HepG2 (cell line): Measurements from ENCODE around the gene SAMD10. TPM values are rescaled to one million over a fixed set of nuclear protein-coding genes. Genes with fewer than 3 reads are reported as not detected.
A peak's percentile ranks its signal among the peaks of the same experiment; 100 is the strongest.

Experiments used
- CENPX ChIP-seq: sonication (generic); formaldehyde crosslinking; IDR thresholded peaks from 2 replicates; pipeline ENCODE4 v1.9.0; 2021; ENCODE audit warnings: mild to moderate bottlenecking, missing genetic modification reagents, moderate library complexity
- DPF2 ChIP-seq: sonication (generic); formaldehyde crosslinking; IDR thresholded peaks from 2 replicates; pipeline ENCODE4 v1.4.0; 2020; ENCODE audit warnings: mild to moderate bottlenecking, low read depth, missing genetic modification reagents, borderline replicate concordance
- FOXP1 ChIP-seq, 2 experiments: fragments of 450-650 bp in 1 of 2; IDR thresholded peaks; 2 replicates each; pipeline ENCODE4 v1.6.1; 2017 to 2018; ENCODE audit warnings: antibody characterized with exemption in 1 of 2
- GMEB1 ChIP-seq: sonication (generic); formaldehyde crosslinking; IDR thresholded peaks from 2 replicates; pipeline ENCODE4 v1.5.1; 2020; ENCODE audit warnings: missing genetic modification reagents, mild to moderate bottlenecking, borderline replicate concordance
- GTF2F1 ChIP-seq: fragments of 150-350 bp; IDR thresholded peaks from 2 replicates; pipeline ENCODE4 v1.6.1; 2014; ENCODE audit warnings: low read length
- IRF1 ChIP-seq: sonication (generic); formaldehyde crosslinking; IDR thresholded peaks from 2 replicates; pipeline ENCODE4 v1.4.0; 2020; ENCODE audit warnings: low read depth, mild to moderate bottlenecking, missing genetic modification reagents
- RFXANK ChIP-seq: IDR thresholded peaks from 2 replicates; pipeline ENCODE4 v1.6.1; 2016
- RORA ChIP-seq: sonication (generic); formaldehyde crosslinking; IDR thresholded peaks from 2 replicates; pipeline ENCODE4 v1.5.0; 2020; ENCODE audit warnings: mild to moderate bottlenecking, missing genetic modification reagents, moderate library complexity
- SCMH1 ChIP-seq: sonication (generic); formaldehyde crosslinking; IDR thresholded peaks from 2 replicates; pipeline ENCODE4 v1.9.0; 2021; ENCODE audit warnings: missing genetic modification reagents, mild to moderate bottlenecking, borderline replicate concordance
- SMARCC2 ChIP-seq: fragments of 450-650 bp; IDR thresholded peaks from 2 replicates; pipeline ENCODE4 v1.6.1; 2017; ENCODE audit warnings: antibody characterized with exemption, mild to moderate bottlenecking
- SP4 ChIP-seq: sonication (generic); formaldehyde crosslinking; IDR thresholded peaks from 2 replicates; pipeline ENCODE4 v1.8.1; 2023; ENCODE audit warnings: mild to moderate bottlenecking, missing genetic modification reagents
- TBX2 ChIP-seq: sonication (generic); formaldehyde crosslinking; IDR thresholded peaks from 2 replicates; pipeline ENCODE4 v1.5.0; 2020; ENCODE audit warnings: missing genetic modification reagents, mild to moderate bottlenecking, borderline replicate concordance
- ZNF17 ChIP-seq: sonication (generic); formaldehyde crosslinking; IDR thresholded peaks from 2 replicates; pipeline ENCODE4 v1.5.0; 2020; ENCODE audit warnings: mild to moderate bottlenecking, missing genetic modification reagents
- ZNF724P ChIP-seq: sonication (generic); formaldehyde crosslinking; IDR thresholded peaks from 2 replicates; pipeline ENCODE4 v1.8.0; 2022; ENCODE audit warnings: missing genetic modification reagents, borderline replicate concordance
- ZNF839 ChIP-seq: sonication (generic); formaldehyde crosslinking; IDR thresholded peaks from 2 replicates; pipeline ENCODE4 v1.4.0; 2020; ENCODE audit warnings: missing genetic modification reagents, mild to moderate bottlenecking, borderline replicate concordance
- ZSCAN30 ChIP-seq: sonication (generic); formaldehyde crosslinking; IDR thresholded peaks from 2 replicates; pipeline ENCODE4 v1.5.0; 2020; ENCODE audit warnings: mild to moderate bottlenecking, missing genetic modification reagents
- ZSCAN31 ChIP-seq: sonication (generic); formaldehyde crosslinking; IDR thresholded peaks from 2 replicates; pipeline ENCODE4 v1.5.0; 2020; ENCODE audit warnings: low read depth, mild to moderate bottlenecking, missing genetic modification reagents
- polyA plus RNA-seq, 8 experiments: library from polyadenylated mRNA; depleted of rRNA in 3 of 8; stranded (reverse) in 7 of 8; unstranded in 1 of 8; fragments of >200 nt; fragmentation: Illumina TruSeq in 4 of 8; extraction: Trizol in 4 of 8; gene quantifications; 2 replicates each; pipeline versions ENCODE4 v1.2.1 to v1.2.3, GENCODE V29; 2011 to 2016; ENCODE audit warnings: low read depth in 4 of 8, missing spikeins in 1 of 8, mixed read lengths in 1 of 8; ENCODE audit not compliant: insufficient read depth in 1 of 8
- total RNA-seq, 5 experiments: library from RNA; depleted of rRNA; stranded (reverse); fragments of >200 nt; fragmentation: Illumina TruSeq; extraction: Trizol; gene quantifications; 2 replicates each; pipeline ENCODE4 v1.2.3, GENCODE V29; 2016; ENCODE audit warnings: low read depth in 1 of 5
- TF ChIP-seq, protein P1 (sequence below): sonication (generic); formaldehyde crosslinking; IDR thresholded peaks from 2 replicates; pipeline ENCODE4 v1.8.0; 2022; ENCODE audit warnings: mild to moderate bottlenecking, missing genetic modification reagents; ENCODE audit not compliant: insufficient replicate concordance
- TF ChIP-seq, protein P2 (sequence below): IDR thresholded peaks from 2 replicates; pipeline ENCODE4 v1.6.1; 2016; ENCODE audit warnings: low read depth, missing genetic modification reagents, missing compliant biosample characterization

Gene SAMD10
- total and polyA plus RNA-seq, 2 of the 13 experiments (the other 11 are each of a cell fraction or from before 2014, with no cell fraction given) = 6.1 to 11.0 TPM

DNA sequence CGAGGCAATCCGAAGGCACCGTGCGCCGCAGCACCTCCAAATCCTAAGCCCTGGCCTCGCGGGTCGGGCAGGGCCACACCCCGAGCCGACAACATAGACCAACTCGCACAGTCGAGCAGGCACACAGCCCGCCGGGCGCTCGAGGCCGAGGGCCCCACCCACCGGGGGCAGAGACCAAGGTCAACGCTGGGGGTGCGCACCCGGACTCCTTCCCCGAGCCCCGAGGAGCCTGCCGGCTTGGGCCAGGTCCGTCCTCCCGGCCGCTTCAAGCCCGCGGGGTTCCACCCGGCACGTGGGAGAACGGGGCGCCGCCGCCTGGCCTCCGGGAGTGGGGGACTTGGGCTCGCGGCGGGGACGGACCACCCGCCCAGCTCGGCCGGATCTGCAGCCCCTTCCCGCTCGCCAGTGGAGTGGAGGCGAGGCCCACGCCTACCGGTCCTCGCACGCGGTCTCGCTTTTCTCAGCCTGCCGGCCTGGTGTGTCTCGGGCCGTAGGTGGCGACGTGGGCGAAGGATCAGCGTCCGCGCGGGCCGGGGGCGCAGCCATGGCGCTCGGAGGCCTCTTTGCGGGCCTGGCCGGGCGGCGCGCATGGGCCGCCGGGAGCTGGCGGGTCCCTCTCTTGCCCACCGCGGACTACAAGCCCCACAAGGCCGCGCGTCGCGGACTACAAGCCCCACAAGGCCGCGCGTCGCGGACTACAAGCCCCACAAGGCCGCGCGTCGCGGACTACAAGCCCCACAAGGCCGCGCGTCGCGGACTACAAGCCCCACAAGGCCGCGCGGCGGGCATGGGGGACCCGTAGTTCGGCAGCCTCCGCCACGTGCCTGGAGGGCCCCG, 23.4 kb downstream of the SAMD10 start, which contains the start of gene UCKL1 (continued):
- TF ChIP-seq, protein P1, sequence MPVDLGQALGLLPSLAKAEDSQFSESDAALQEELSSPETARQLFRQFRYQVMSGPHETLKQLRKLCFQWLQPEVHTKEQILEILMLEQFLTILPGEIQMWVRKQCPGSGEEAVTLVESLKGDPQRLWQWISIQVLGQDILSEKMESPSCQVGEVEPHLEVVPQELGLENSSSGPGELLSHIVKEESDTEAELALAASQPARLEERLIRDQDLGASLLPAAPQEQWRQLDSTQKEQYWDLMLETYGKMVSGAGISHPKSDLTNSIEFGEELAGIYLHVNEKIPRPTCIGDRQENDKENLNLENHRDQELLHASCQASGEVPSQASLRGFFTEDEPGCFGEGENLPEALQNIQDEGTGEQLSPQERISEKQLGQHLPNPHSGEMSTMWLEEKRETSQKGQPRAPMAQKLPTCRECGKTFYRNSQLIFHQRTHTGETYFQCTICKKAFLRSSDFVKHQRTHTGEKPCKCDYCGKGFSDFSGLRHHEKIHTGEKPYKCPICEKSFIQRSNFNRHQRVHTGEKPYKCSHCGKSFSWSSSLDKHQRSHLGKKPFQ (CRISPR knock-in tag) = peak; percentile 90
- TF ChIP-seq GTF2F1 = peak; percentile 75; the same call in 1 of the 2 replicates
- TF ChIP-seq TBX2 (CRISPR knock-in tag) = peak; percentile 98
- TF ChIP-seq CENPX (CRISPR knock-in tag) = no peak; the same call in 1 of the 2 replicates
- no peak for TF ChIP-seq SCMH1
- peak; percentile 91; the same call in 1 of the 2 replicates for TF ChIP-seq RORA
- peak; percentile 99 for TF ChIP-seq ZSCAN31 (CRISPR knock-in tag)
- TF ChIP-seq, protein P2, sequence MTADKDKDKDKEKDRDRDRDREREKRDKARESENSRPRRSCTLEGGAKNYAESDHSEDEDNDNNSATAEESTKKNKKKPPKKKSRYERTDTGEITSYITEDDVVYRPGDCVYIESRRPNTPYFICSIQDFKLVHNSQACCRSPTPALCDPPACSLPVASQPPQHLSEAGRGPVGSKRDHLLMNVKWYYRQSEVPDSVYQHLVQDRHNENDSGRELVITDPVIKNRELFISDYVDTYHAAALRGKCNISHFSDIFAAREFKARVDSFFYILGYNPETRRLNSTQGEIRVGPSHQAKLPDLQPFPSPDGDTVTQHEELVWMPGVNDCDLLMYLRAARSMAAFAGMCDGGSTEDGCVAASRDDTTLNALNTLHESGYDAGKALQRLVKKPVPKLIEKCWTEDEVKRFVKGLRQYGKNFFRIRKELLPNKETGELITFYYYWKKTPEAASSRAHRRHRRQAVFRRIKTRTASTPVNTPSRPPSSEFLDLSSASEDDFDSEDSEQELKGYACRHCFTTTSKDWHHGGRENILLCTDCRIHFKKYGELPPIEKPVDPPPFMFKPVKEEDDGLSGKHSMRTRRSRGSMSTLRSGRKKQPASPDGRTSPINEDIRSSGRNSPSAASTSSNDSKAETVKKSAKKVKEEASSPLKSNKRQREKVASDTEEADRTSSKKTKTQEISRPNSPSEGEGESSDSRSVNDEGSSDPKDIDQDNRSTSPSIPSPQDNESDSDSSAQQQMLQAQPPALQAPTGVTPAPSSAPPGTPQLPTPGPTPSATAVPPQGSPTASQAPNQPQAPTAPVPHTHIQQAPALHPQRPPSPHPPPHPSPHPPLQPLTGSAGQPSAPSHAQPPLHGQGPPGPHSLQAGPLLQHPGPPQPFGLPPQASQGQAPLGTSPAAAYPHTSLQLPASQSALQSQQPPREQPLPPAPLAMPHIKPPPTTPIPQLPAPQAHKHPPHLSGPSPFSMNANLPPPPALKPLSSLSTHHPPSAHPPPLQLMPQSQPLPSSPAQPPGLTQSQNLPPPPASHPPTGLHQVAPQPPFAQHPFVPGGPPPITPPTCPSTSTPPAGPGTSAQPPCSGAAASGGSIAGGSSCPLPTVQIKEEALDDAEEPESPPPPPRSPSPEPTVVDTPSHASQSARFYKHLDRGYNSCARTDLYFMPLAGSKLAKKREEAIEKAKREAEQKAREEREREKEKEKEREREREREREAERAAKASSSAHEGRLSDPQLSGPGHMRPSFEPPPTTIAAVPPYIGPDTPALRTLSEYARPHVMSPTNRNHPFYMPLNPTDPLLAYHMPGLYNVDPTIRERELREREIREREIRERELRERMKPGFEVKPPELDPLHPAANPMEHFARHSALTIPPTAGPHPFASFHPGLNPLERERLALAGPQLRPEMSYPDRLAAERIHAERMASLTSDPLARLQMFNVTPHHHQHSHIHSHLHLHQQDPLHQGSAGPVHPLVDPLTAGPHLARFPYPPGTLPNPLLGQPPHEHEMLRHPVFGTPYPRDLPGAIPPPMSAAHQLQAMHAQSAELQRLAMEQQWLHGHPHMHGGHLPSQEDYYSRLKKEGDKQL = peak; percentile 44
- TF ChIP-seq FOXP1 (IDR thresholded peaks at IDR 0.05) = no peak
- peak; percentile 9; the same call in 1 of the 2 replicates for TF ChIP-seq FOXP1 (CRISPR knock-in tag; IDR thresholded peaks at IDR 0.05)
- TF ChIP-seq ZNF724P = peak; percentile 92
- TF ChIP-seq DPF2 (CRISPR knock-in tag) = peak; percentile 83
- no peak; the same call in 1 of the 2 replicates for TF ChIP-seq ZNF17 (CRISPR knock-in tag)
- TF ChIP-seq GMEB1 = peak; percentile 94
- no peak; the same call in 1 of the 2 replicates for TF ChIP-seq SMARCC2
- peak; percentile 97 for TF ChIP-seq IRF1 (CRISPR knock-in tag)
- no peak; the same call in none of the 2 replicates for TF ChIP-seq ZSCAN30 (CRISPR knock-in tag)
- peak; percentile 93 for TF ChIP-seq ZNF839 (CRISPR knock-in tag)
- TF ChIP-seq RFXANK (CRISPR knock-in tag) = peak; percentile 90
- peak; percentile 91 for TF ChIP-seq SP4
